Measurements from ENCODE around the gene NOL4L. TPM values are rescaled to one million over a fixed set of nuclear protein-coding genes. Genes with fewer than 3 reads are reported as not detected.

NOL4L gene
- total and polyA plus RNA-seq, 2 experiments from 2014 or later: 38.8 to 39.2 TPM

DNA sequence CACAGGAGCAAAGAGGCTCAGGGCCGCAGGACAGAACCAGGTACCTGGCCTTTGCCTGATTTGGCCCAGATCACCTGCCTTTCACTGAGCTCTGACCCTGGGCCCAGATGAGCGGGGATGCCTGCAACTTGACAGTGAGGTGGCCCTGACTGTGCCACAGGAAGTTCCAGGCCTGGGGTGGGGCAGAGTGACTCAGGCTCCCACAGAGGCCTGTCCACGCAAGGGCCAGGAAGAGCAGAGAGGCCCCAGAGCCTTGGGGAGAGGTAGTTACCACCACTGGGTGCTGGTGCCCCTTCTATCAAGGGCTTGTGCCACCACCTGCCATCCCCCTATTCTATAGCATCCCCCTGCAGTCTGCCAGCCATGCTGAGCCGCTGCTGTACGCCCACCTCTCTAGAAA is 4.1 kb upstream of the NOL4L start:
- Mint-ChIP-seq H3K36me3 (ENCODE audit: low read depth) (no peaks in the 10 kb centered on the region; the same call in 2 of the 3 replicates), H3K4me3 (no peak overlapping the region), H3K27ac (no peak overlapping the region), H3K27me3 (ENCODE audit: insufficient read depth, low read depth, poor library complexity) (peaks cover 25% of the 10 kb centered on the region), H3K4me1 (peaks cover 10% of the 10 kb centered on the region; the same call in 2 of the 3 replicates), H3K9me3 (no peaks in the 10 kb centered on the region)
- Histone ChIP-seq H2AFZ (no peak overlapping the region), H3K79me2 (replicated peaks; ENCODE audit: insufficient read depth) (no peaks in the 10 kb centered on the region), H3K4me1 (ENCODE audit: insufficient read depth) (peaks cover 11% of the 10 kb centered on the region), H3K27ac (ENCODE audit: low read depth) (no peak overlapping the region), H3K4me3 (no peak overlapping the region), H3K27me3 (ENCODE audit: insufficient read depth) (peaks cover 38% of the 10 kb centered on the region), H3K36me3 (ENCODE audit: insufficient read depth) (no peaks in the 10 kb centered on the region), H4K20me1 (replicated peaks; ENCODE audit: insufficient read depth) (no peaks in the 10 kb centered on the region), H3F3A (replicated peaks; ENCODE audit: low read depth) (peaks cover 21% of the 10 kb centered on the region), H3K9me2 (ENCODE audit: insufficient read depth) (no peaks in the 10 kb centered on the region), H3K4me2 (no peak overlapping the region)
- no peak for TF ChIP-seq EZH2phosphoT487 (IDR thresholded peaks at IDR 0.05; ENCODE audit: unreplicated experiment)
- TF ChIP-seq STAT1 (IDR thresholded peaks at IDR 0.05; ENCODE audit: unreplicated experiment): no peak
- no peak for TF ChIP-seq JUNB (IDR thresholded peaks at IDR 0.05; ENCODE audit: unreplicated experiment)
- TF ChIP-seq EZH2 (IDR thresholded peaks at IDR 0.05; ENCODE audit: low read depth, unreplicated experiment): no peak
- ATAC-seq (no peak), DNase-seq (ENCODE audit: low spot score) (no peak)

DNA sequence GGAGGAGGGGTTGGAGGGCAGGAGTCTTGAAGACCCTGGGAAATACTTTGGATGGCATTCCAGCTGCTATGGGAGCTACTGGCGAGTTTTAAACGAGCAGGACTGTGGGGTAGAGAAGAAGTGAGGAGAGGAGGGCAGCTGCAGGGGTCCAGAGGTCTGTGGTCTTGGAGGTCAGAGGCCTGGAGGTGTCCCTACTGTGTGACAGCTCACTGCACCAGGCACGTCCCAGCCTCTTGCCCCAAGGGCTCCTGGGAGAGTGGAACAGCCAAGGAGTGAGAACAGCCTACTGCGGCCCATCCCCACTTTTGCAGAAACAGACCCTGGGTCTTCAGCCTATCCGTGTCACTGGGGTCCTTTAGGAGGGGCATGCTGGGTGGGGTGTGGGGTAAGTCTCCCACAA is 2.9 kb upstream of the NOL4L start:
- no peak overlapping the region for H3K4me2 ChIP-seq
- no peak overlapping the region for H3K4me3 ChIP-seq
- Mint-ChIP-seq H3K4me3 (no peak overlapping the region), H3K36me3 (ENCODE audit: low read depth) (no peaks in the 10 kb centered on the region; the same call in 2 of the 3 replicates), H3K27me3 (ENCODE audit: insufficient read depth, low read depth, poor library complexity) (peaks cover 25% of the 10 kb centered on the region), H3K27ac (no peak overlapping the region), H3K4me1 (peaks cover 10% of the 10 kb centered on the region; the same call in 2 of the 3 replicates), H3K9me3 (no peaks in the 10 kb centered on the region)
- no peak overlapping the region for H3K27ac ChIP-seq (ENCODE audit: low read depth)
- no peak for DNase-seq (ENCODE audit: low spot score)
- H3K9me2 ChIP-seq (ENCODE audit: insufficient read depth): no peaks in the 10 kb centered on the region
- no peaks in the 10 kb centered on the region for H4K20me1 ChIP-seq (replicated peaks; ENCODE audit: insufficient read depth)
- no peak overlapping the region for H2AFZ ChIP-seq
- H3K79me2 ChIP-seq (replicated peaks; ENCODE audit: insufficient read depth): no peaks in the 10 kb centered on the region
- peaks cover 11% of the 10 kb centered on the region for H3K4me1 ChIP-seq (ENCODE audit: insufficient read depth)
- no peaks in the 10 kb centered on the region for H3K36me3 ChIP-seq (ENCODE audit: insufficient read depth)
- peaks cover 21% of the 10 kb centered on the region for H3F3A ChIP-seq (replicated peaks; ENCODE audit: low read depth)
- ATAC-seq: no peak
- no peak for TF ChIP-seq EZH2phosphoT487 (IDR thresholded peaks at IDR 0.05; ENCODE audit: unreplicated experiment)
- TF ChIP-seq JUNB (IDR thresholded peaks at IDR 0.05; ENCODE audit: unreplicated experiment): no peak
- TF ChIP-seq, protein P1, sequence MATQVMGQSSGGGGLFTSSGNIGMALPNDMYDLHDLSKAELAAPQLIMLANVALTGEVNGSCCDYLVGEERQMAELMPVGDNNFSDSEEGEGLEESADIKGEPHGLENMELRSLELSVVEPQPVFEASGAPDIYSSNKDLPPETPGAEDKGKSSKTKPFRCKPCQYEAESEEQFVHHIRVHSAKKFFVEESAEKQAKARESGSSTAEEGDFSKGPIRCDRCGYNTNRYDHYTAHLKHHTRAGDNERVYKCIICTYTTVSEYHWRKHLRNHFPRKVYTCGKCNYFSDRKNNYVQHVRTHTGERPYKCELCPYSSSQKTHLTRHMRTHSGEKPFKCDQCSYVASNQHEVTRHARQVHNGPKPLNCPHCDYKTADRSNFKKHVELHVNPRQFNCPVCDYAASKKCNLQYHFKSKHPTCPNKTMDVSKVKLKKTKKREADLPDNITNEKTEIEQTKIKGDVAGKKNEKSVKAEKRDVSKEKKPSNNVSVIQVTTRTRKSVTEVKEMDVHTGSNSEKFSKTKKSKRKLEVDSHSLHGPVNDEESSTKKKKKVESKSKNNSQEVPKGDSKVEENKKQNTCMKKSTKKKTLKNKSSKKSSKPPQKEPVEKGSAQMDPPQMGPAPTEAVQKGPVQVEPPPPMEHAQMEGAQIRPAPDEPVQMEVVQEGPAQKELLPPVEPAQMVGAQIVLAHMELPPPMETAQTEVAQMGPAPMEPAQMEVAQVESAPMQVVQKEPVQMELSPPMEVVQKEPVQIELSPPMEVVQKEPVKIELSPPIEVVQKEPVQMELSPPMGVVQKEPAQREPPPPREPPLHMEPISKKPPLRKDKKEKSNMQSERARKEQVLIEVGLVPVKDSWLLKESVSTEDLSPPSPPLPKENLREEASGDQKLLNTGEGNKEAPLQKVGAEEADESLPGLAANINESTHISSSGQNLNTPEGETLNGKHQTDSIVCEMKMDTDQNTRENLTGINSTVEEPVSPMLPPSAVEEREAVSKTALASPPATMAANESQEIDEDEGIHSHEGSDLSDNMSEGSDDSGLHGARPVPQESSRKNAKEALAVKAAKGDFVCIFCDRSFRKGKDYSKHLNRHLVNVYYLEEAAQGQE (IDR thresholded peaks at IDR 0.05; ENCODE audit: unreplicated experiment): no peak
- TF ChIP-seq POLR2AphosphoS5 (IDR thresholded peaks at IDR 0.05; ENCODE audit: low read depth): no peak
- TF ChIP-seq ZNF114 (CRISPR knock-in tag; IDR thresholded peaks at IDR 0.05): no peak
- TF ChIP-seq, protein P2, sequence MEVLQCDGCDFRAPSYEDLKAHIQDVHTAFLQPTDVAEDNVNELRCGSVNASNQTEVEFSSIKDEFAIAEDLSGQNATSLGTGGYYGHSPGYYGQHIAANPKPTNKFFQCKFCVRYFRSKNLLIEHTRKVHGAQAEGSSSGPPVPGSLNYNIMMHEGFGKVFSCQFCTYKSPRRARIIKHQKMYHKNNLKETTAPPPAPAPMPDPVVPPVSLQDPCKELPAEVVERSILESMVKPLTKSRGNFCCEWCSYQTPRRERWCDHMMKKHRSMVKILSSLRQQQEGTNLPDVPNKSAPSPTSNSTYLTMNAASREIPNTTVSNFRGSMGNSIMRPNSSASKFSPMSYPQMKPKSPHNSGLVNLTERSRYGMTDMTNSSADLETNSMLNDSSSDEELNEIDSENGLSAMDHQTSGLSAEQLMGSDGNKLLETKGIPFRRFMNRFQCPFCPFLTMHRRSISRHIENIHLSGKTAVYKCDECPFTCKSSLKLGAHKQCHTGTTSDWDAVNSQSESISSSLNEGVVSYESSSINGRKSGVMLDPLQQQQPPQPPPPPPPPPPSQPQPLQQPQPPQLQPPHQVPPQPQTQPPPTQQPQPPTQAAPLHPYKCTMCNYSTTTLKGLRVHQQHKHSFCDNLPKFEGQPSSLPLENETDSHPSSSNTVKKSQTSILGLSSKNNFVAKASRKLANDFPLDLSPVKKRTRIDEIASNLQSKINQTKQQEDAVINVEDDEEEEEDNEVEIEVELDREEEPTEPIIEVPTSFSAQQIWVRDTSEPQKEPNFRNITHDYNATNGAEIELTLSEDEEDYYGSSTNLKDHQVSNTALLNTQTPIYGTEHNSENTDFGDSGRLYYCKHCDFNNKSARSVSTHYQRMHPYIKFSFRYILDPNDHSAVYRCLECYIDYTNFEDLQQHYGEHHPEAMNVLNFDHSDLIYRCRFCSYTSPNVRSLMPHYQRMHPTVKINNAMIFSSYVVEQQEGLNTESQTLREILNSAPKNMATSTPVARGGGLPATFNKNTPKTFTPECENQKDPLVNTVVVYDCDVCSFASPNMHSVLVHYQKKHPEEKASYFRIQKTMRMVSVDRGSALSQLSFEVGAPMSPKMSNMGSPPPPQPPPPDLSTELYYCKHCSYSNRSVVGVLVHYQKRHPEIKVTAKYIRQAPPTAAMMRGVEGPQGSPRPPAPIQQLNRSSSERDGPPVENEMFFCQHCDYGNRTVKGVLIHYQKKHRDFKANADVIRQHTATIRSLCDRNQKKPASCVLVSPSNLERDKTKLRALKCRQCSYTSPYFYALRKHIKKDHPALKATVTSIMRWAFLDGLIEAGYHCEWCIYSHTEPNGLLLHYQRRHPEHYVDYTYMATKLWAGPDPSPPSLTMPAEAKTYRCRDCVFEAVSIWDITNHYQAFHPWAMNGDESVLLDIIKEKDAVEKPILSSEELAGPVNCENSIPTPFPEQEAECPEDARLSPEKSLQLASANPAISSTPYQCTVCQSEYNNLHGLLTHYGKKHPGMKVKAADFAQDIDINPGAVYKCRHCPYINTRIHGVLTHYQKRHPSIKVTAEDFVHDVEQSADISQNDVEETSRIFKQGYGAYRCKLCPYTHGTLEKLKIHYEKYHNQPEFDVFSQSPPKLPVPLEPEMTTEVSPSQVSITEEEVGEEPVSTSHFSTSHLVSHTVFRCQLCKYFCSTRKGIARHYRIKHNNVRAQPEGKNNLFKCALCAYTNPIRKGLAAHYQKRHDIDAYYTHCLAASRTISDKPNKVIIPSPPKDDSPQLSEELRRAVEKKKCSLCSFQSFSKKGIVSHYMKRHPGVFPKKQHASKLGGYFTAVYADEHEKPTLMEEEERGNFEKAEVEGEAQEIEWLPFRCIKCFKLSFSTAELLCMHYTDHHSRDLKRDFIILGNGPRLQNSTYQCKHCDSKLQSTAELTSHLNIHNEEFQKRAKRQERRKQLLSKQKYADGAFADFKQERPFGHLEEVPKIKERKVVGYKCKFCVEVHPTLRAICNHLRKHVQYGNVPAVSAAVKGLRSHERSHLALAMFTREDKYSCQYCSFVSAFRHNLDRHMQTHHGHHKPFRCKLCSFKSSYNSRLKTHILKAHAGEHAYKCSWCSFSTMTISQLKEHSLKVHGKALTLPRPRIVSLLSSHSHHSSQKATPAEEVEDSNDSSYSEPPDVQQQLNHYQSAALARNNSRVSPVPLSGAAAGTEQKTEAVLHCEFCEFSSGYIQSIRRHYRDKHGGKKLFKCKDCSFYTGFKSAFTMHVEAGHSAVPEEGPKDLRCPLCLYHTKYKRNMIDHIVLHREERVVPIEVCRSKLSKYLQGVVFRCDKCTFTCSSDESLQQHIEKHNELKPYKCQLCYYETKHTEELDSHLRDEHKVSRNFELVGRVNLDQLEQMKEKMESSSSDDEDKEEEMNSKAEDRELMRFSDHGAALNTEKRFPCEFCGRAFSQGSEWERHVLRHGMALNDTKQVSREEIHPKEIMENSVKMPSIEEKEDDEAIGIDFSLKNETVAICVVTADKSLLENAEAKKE (CRISPR knock-in tag; IDR thresholded peaks at IDR 0.05): no peak
- no peak for TF ChIP-seq CTCF (conservative IDR thresholded peaks at IDR 0.05; ENCODE audit: low read depth in 2 of 2)
- H3K27me3 ChIP-seq (ENCODE audit: insufficient read depth): peaks cover 41% of the 10 kb centered on the region

Data from GM23338 (cell line).